GM20431 (cell line): ENCODE measurements around the gene USH2A.

ENCODE experiments used
- in situ Hi-C: fragments of 300-500 bp; cut with MseI, MboI; formaldehyde crosslinking; loops from one replicate; pipeline ENCODE4 v1.15.0; 2020; ENCODE audit warnings: low sequenced_read_pairs; ENCODE audit not compliant: unreplicated experiment

The USH2A gene

GRCh38 chr1:215768303-215768702 lies 654.9 kb downstream of the USH2A start:
- in situ Hi-C loops, result no loop called here

- in situ Hi-C loops, result no loop called here
These were observed 655.5 kb downstream of the USH2A start for GRCh38 chr1:215767761-215768160.

DNA sequence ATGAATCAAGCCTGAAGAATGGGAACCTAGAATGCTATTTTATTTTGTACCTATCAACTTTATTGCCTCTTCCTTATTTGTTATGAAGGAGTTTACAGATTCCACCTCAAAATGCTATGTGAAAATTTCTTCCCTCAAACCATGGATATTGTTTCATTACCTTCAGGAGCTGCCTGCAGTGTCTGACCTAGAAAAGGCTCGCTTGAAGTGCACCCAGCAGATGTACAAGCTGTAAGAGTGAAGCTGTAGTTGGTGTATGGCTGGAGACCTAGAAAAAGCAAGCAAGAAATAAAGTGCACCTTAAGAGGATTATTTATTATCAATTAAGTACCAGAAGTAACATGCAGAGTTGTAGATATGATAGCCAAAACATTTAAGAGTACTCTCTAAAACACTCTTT lies 656.7 kb downstream of the USH2A start:
- in situ Hi-C loops, result no loop called here

DNA sequence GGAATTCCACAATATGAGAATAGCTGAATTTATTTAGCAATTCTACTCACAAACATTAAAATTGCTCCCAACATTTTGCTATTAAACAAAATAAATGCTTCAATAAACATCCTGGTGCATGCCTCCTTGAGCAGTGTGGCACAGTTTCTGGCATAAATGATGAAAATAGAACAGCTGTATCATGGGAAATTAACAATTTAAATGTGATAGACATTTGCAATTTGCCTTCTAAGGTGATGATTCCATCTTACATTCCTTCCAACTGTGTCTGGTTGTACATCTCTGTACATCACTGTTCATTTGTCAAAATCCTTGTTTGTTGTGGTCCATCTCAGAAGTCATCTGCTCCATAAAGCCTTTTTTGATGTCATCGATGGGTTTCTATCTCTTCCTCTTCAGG lies 657.4 kb downstream of the USH2A start:
- in situ Hi-C loops, result no loop called here

DNA sequence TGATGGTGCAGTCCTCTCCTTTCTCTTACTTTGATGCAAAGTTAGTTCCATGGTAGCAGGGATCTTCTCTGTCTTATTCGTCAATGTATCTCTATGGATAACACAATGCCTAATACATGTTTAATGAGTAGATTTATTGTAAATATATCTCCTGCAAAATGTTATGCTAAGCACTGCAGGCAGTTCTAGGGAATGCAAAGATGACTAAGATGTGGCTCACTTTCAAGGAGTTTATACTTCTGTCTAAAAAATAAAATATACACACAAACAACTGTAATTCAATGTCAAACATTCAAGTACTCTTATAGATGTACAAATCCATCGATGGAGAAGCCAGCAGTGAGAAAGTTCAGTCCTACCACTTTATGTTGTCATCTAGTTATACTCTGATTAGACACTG lies 661.8 kb downstream of the USH2A start:
- in situ Hi-C loops, result no loop called here

- in situ Hi-C loops, result no loop called here
These were observed 669.1 kb downstream of the USH2A start for GRCh38 chr1:215754112-215754511.

DNA sequence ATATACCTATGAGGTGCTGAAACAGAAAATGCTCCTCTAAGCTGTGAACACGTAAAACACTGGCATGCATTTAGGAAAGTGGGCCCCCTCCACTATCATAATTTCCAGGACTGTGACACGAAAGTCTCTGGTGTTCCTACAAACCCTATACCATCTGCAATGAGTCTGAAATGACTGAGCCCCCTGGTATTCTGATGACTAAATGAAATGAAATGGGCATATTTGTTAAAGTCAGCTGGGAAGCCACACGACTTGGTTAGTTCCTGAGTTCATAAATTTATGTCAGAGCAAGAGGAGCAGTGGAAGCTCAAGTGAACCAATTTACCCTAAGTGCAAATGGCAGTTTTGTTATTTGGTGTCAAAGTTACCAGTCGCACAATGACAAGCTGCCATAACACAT lies 673.8 kb downstream of the USH2A start:
- in situ Hi-C loops, result no loop called here

DNA sequence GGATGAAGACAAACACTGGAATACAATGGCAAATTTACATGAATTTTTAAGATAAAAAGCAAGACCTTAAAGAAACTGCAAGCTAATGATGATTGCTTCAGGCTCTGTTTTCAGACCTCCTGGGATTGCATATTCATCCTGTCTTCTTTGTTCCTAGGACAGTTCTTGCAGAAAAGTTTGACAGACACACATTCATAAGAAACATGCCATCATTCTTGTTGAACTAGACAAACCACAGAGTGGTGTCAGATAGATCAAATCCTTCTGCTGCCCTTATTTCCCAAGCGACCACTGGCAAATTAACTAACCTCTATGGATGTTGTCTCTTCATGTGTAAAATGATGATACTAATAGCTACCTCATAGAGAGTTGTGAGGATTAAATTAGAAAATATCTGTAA lies 674.8 kb downstream of the USH2A start:
- in situ Hi-C loops, result no loop called here

DNA sequence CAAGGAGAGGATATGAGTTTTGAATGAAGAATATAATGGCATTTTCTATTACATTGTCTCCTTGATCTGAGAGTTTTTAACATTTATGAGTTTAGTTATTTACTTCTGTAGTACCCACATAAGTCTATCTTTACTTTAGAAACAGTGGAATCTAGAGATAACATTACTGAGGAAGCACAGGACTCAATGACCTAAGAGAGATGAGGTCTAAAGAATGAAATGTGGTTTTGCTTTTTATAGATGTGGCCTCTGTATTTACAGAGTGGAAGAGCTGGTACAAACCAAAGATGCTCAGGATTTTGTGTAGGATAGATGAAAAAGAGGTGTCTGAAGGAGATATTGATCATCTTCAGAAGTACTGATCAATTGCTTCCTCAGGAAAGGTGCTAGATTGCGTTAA lies 678.8 kb downstream of the USH2A start:
- in situ Hi-C loops, result no loop called here

DNA sequence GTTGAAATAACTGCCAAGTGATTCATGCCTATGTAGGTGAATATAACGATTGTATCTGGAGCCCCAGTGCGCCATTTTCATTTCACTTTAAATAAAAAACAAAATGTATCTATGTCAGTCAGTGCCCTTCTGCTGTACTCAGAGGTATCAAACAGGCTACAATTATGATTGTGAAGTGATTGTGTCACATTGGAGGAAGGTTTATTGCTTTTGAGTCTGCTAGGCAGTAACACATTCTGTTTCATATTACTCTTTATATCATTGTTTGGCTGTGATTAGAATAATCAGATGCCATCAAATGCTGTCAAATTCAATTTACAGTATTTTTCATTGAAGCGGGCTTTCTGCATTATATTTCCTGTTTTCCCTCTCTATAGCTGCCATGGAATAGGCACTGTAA lies 684.2 kb downstream of the USH2A start:
- in situ Hi-C loops, result no loop called here

- in situ Hi-C loops, result no loop called here
These were observed 691.5 kb downstream of the USH2A start for GRCh38 chr1:215731699-215732098.

DNA sequence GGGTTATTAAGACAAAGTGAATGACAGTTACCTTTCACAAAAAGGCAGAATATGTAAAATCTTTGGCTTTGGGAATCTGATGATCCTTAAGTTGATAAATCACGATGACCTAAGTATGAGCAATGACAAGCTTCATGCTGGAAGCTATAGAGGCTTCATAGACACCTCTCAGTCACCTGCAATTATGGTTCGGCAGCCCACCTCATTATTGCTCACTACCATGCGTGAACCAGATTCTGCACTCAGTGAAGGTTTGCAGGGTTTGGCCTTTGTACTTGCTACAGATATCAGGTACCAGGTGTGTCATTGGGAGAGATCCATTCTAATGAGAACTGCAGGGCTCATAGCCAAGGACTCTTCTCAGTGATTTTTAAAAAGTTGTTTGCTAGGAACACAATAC lies 692.6 kb downstream of the USH2A start:
- in situ Hi-C loops, result no loop called here

DNA sequence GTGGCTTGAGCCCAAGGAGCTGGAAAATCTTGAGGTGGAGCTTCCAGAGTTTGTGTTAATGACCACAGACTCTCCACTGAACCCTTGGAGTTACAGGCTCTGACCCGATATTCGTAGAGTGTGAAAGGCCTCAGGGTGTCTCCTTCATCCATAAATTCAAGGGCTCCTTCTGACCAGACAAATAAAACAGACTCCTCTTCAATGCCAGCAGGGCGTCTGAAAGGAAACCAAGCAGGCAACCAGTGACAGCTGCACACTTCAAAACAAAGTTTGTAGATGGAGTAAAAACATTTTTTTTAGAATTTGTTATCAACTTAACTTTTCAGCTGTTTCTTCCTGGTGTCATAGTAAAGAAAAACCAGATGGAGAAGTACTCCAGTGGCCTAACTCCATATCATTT lies 695.1 kb downstream of the USH2A start:
- in situ Hi-C loops, result no loop called here

DNA sequence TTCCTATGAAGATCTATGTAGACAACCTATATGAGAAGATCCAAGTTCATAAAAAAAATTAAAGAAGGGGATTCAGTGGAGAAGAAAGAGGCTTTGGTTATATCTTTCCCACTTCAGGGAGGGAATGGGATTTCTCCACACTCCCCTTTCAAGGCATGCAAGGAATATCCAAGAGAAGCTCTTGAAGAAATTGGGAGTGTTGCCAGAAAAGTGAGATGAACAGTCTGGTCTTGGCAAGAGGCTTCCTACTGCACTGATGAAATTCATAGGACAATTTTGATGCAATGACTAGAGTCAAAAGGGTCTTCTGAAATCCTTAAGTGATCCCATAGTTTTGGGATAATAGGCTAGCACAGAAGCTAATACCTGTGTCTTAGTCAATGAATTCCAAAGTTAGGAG lies 703.1 kb downstream of the USH2A start:
- in situ Hi-C loops, result no loop called here

DNA sequence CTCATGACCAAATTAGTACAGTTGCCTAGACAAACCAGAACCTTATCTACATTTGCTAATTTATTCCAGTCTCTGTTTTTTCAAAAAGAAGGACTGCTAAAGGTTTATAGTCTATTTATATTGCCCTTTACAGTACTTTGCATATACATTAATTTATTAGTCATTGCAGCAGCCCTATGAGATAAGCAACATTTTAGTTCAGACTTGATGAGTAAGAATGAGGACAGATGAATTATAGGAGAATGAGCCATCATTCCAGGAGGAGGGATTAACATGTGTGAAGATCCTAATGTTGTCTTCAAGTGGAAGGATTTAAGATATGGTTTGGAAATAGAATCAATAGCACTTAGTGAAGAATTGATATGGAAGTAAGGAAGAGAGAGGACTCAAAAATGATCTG lies 703.7 kb downstream of the USH2A start:
- in situ Hi-C loops, result no loop called here

GRCh38 chr1:215718575-215719287 lies 704.5 kb downstream of the USH2A start:
- in situ Hi-C loops, result no loop called here

- in situ Hi-C loops, result no loop called here
These were observed 705.4 kb downstream of the USH2A start for GRCh38 chr1:215717677-215718426.

- in situ Hi-C loops, result no loop called here
These were observed 712.4 kb downstream of the USH2A start for GRCh38 chr1:215710899-215711225.

DNA sequence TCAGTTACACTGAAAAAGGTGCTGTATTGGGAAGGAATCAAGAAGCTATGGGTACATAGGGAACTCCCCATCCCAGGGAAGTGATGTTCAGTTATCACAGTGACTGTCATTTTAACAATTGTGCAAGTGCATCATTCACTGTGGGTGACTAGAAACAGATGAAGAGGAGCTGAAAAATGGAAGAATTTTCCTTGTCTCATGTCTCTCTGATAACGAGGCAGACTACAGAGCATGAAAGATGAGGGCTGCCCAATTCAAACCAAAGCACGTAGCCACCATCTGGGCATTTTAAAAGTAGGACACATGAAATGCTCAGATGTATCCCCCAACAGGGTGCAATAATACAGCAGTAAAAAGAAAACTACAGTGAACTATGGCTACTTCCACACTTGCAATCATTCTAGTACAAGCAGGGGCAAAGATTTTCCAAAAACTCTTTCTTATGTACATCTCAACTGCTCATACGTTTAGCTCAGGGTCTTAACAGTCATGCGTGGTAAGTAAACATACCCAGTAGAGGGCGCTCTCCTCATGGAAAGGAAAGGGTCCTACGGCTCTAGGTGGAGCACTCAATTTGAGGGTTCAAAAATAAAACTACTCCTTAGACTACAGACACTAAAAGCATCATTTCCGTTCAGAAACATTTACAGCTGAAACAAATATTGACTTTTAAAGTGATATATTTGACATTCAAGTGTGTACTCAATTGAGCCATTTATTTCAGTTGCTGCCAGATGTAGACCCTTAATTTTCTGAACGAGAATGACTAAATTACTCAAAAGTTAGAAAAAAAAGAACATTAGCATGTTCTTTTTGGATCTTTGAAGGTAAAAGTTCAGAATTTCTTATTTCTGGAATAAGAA lies 713.0 kb downstream of the USH2A start:
- in situ Hi-C loops, result no loop called here

DNA sequence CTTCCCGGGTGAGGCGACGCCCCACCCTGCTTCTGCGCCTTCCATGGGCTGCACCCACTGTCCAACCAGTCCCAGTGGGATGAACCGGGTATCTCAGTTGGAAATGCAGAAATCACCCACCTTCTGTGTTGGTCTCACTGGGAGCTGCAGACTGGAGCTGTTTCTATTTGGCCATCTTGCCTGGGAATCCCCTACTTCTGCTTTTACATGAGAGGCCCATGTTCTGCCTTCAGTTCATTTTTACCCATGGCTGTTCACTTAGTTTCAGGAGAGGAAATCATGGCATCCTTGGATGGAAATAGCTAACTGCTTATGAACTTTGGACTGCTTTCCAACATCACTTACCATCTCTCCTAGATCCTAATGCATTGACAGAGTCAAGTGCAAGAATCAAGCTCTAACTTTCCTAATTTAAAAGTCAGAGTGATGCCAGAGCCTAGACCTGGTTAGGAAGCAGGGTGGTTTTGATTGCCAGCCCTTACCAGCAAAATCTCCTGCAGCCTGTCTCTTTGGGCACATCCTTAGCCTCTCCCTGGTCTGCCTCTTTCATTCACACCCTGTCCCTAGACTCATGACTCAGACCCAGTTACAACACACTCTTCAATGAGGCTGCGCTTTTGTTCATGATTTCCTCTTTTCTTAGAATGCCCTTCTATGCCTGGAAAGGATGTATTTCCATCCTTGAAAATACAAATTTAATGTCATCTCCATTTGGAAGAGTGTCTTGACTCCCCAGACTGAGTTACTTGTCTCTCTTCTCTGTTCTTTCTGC lies 719.0 kb downstream of the USH2A start:
- in situ Hi-C loops, result no loop called here
